OCI-LY7 (cell line): ENCODE data around the gene RAB40C.

ENCODE experiments used
- EZH2phosphoT487 ChIP-seq: fragments of 200-600 bp; sonication (generic); IDR thresholded peaks from 2 replicates; pipeline ENCODE4 v1.6.1; 2018; ENCODE audit warnings: low read depth, borderline replicate concordance, mild to moderate bottlenecking, mixed run types, antibody characterized with exemption, low read length, moderate library complexity, mixed read lengths
- TF ChIP-seq, protein P1 (sequence below): fragments of 200-600 bp; sonication (generic); conservative IDR thresholded peaks from 2 replicates; pipeline ENCODE4 v1.5.1; 2014; ENCODE audit warnings: mild to moderate bottlenecking, antibody characterized with exemption, low read length, moderate library complexity, mixed read lengths

DNA sequence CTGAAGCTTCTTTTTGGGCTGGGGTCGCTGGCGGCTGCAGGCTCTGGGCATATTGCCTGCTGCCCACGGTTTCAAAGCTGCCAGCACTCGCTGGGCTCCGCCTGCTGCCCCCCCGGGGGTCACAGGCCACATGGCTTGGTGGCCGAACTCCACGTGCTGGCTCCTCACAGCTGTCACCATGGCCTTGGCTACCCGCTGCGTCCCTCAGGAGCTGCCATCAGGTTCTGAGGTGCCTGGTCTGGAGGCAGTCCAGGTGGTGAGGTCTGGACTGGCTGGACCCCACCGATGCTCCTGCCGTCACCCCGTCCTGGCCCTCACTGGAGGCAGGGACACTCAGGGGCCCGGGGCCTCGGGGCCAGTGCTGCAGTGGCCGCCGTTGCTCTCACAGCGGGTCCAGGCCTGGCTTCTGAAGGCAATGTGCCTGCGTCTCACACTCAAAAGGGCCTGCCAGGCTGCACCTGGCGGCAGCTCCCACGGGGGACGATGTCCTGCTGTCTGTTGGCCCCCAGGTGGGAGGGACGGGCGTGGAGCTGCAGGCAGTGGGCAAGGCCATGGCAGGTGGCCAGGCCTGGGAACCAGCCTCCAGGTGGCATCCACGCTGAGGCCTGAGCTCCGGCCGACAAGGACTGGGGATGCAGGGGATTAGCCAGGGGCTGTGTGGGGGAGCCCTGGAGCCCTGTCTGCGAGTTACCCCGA, 49.1 kb upstream of the RAB40C start:
- no peak for TF ChIP-seq EZH2phosphoT487
- TF ChIP-seq, protein P1, sequence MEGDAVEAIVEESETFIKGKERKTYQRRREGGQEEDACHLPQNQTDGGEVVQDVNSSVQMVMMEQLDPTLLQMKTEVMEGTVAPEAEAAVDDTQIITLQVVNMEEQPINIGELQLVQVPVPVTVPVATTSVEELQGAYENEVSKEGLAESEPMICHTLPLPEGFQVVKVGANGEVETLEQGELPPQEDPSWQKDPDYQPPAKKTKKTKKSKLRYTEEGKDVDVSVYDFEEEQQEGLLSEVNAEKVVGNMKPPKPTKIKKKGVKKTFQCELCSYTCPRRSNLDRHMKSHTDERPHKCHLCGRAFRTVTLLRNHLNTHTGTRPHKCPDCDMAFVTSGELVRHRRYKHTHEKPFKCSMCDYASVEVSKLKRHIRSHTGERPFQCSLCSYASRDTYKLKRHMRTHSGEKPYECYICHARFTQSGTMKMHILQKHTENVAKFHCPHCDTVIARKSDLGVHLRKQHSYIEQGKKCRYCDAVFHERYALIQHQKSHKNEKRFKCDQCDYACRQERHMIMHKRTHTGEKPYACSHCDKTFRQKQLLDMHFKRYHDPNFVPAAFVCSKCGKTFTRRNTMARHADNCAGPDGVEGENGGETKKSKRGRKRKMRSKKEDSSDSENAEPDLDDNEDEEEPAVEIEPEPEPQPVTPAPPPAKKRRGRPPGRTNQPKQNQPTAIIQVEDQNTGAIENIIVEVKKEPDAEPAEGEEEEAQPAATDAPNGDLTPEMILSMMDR: no peak
